OCI-LY1 (cell line): ENCODE data around the gene CPA2.

Experiments used
- EZH2 ChIP-seq: fragments of 200-600 bp; sonication (generic), shearing (Covaris generic); IDR thresholded peaks from 2 replicates; pipeline ENCODE4 v1.8.0; 2017; ENCODE audit warnings: borderline replicate concordance, mixed run types, mild to moderate bottlenecking, antibody characterized with exemption, low read length, moderate library complexity, mixed read lengths
- TF ChIP-seq, protein P1 (sequence below): fragments of 200-600 bp; sonication (generic), shearing (Covaris generic); IDR thresholded peaks from 2 replicates; pipeline ENCODE4 v1.5.1; 2017; ENCODE audit warnings: mild to moderate bottlenecking, antibody characterized with exemption, low read length, moderate library complexity, mixed read lengths

DNA sequence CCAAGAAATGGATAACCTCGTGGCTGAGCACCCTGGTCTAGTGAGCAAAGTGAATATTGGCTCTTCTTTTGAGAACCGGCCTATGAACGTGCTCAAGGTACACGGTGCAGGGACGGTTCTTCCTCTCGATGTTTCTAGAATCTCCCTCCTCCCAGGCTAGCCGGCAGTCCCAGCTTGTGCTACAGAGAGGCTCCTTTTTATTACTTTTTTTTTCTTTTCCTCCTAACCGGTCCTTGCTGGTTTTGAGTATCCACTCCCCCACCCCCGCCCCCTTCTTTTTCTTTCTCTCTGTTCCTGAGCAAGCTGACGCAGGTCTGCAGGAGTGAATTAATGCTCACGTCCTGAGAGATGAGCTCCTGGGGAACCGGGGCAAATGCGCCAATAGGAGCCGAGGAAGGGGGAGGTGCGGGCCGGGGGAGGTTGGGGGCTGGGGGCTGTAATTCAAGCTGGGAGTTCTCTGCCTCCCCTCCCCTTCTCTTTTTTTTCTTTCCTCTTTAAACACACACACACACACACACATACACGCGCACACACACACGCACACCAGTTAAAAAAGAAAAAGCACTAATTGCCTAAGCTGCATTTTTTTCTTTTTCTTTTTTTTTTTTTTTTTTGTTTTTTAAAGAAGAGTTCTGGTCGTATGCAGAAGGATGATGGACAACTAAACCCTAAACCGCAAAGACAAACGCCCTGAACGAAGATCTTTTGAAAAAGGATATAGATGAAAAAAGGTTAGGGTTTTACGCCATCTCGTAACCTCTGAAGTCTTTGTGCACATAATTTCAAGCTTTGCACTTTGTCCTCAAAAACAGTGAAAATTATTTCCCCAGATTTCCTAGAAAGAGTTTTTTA is 6.6 kb downstream of the CPA2 start:
- TF ChIP-seq, protein P1, sequence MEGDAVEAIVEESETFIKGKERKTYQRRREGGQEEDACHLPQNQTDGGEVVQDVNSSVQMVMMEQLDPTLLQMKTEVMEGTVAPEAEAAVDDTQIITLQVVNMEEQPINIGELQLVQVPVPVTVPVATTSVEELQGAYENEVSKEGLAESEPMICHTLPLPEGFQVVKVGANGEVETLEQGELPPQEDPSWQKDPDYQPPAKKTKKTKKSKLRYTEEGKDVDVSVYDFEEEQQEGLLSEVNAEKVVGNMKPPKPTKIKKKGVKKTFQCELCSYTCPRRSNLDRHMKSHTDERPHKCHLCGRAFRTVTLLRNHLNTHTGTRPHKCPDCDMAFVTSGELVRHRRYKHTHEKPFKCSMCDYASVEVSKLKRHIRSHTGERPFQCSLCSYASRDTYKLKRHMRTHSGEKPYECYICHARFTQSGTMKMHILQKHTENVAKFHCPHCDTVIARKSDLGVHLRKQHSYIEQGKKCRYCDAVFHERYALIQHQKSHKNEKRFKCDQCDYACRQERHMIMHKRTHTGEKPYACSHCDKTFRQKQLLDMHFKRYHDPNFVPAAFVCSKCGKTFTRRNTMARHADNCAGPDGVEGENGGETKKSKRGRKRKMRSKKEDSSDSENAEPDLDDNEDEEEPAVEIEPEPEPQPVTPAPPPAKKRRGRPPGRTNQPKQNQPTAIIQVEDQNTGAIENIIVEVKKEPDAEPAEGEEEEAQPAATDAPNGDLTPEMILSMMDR, result no peak
- TF ChIP-seq EZH2, result no peak
